HCT116 (cell line): ENCODE data around the gene SLC22A12. TPM values are rescaled to one million over a fixed set of nuclear protein-coding genes. Genes with fewer than 3 reads are reported as not detected.

Source experiments
- ATAC-seq: fragments of 200-7000 bp; cut with Tn5 transposase; 2 replicates; pipeline ENCODE4 v1.9.1; 2020; ENCODE audit warnings: mild to moderate bottlenecking, moderate library complexity
- BruUV-seq: library from RNA; stranded (reverse); fragments of 400-500 nt; replicated peaks from 2 replicates; lab custom pipeline; 2021; lab: Mats Ljungman, UMichigan
- CTCF ChIA-PET: fragments of 300-600 bp; sonication (Branson Sonifier 250); formaldehyde crosslinking; loops from one replicate; lab custom pipeline; 2021; ENCODE audit warnings: antibody characterized with exemption; lab: Charles Lee
- POLR2A ChIA-PET: fragments of 300-600, 350-600 bp; sonication (Branson Sonifier 250); formaldehyde crosslinking; loops from one replicate; lab custom pipeline; 2021; ENCODE audit warnings: antibody characterized with exemption; lab: Charles Lee
- RAD21 ChIA-PET, 2 experiments: fragments of 300-600 bp; sonication (Branson Sonifier 250); formaldehyde crosslinking; loops; one replicate each; lab custom pipeline; 2023; ENCODE audit warnings: low total read pairs in 2 of 2; ENCODE audit not compliant: uncharacterized antibody in 2 of 2, unreplicated experiment in 2 of 2, low non-redundant PET in 1 of 2; lab: Charles Lee
- DNase-seq: peaks from one replicate; pipeline ENCODE4 v3.0.0-alpha.2; 2010; ENCODE audit warnings: low read depth, low spot score
- H2AFZ ChIP-seq: fragments of 200-600 bp; shearing (Covaris generic), sonication (generic); 2 replicates; pipeline ENCODE4 v1.6.1; 2017; ENCODE audit warnings: low read depth, mixed run types, mixed read lengths, antibody characterized with exemption, low read length; ENCODE audit not compliant: poor library complexity, severe bottlenecking
- H3K27ac ChIP-seq: 2 replicates; pipeline ENCODE4 v1.5.1; 2012; ENCODE audit warnings: low read depth, low read length
- H3K27me3 ChIP-seq: fragments of 200-600 bp; sonication (generic); 2 replicates; pipeline ENCODE4 v1.6.1; 2016; ENCODE audit warnings: mixed run types, low read length, mixed read lengths; ENCODE audit not compliant: insufficient read depth
- H3K36me3 ChIP-seq, 2 experiments: fragments of 200-500 bp in 1 of 2; fragments of 200-600 bp in 1 of 2; sonication (Bioruptor generic) in 1 of 2; sonication (generic) in 1 of 2; 2 replicates each; pipeline versions ENCODE4 v1.5.1 to v1.6.1; 2014 to 2016; ENCODE audit warnings: low read length in 2 of 2, inconsistent platforms in 1 of 2, mixed read lengths in 1 of 2, mixed run types in 1 of 2; ENCODE audit not compliant: insufficient read depth in 2 of 2, control insufficient read depth in 1 of 2
- H3K4me1 ChIP-seq, 2 experiments: fragments of 200-600 bp in 1 of 2; sonication (generic) in 1 of 2; 2 replicates each; pipeline versions ENCODE4 v1.5.1 to v1.6.1; 2012 to 2017; ENCODE audit warnings: low read length in 2 of 2, inconsistent platforms in 1 of 2, mild to moderate bottlenecking in 1 of 2, mixed read lengths in 1 of 2, mixed run types in 1 of 2, moderate library complexity in 1 of 2; ENCODE audit not compliant: insufficient read depth in 2 of 2, control insufficient read depth in 1 of 2
- H3K4me2 ChIP-seq: fragments of 200-600 bp; sonication (generic); 2 replicates; pipeline ENCODE4 v1.6.1; 2017; ENCODE audit warnings: mixed run types, low read length, mixed read lengths
- H3K4me3 ChIP-seq, 2 experiments: fragments of 200-600 bp in 1 of 2; sonication (generic) in 1 of 2; replicated peaks in 1 of 2; 2 replicates each; pipeline ENCODE4 v1.5.1; 2011 to 2016; ENCODE audit warnings: low read length in 2 of 2, control low read depth in 1 of 2, low read depth in 1 of 2, mild to moderate bottlenecking in 1 of 2, mixed read lengths in 1 of 2, mixed run types in 1 of 2
- H3K79me2 ChIP-seq: fragments of 200-600 bp; sonication (generic); 2 replicates; pipeline ENCODE4 v1.6.1; 2017; ENCODE audit warnings: mild to moderate bottlenecking, mixed run types, low read length, moderate library complexity, mixed read lengths; ENCODE audit not compliant: insufficient read depth
- H3K9ac ChIP-seq: fragments of 200-600 bp; sonication (generic); 2 replicates; pipeline ENCODE4 v1.6.1; 2016; ENCODE audit warnings: low read length, mixed read lengths
- H3K9me2 ChIP-seq: fragments of 200-600 bp; sonication (generic), shearing (Covaris generic); 2 replicates; pipeline ENCODE4 v1.6.1; 2017; ENCODE audit warnings: mixed run types, mild to moderate bottlenecking, moderate library complexity; ENCODE audit not compliant: insufficient read depth
- H3K9me3 ChIP-seq, 2 experiments: fragments of 200-500 bp in 1 of 2; fragments of 200-600 bp in 1 of 2; sonication (Bioruptor generic) in 1 of 2; sonication (generic) in 1 of 2; 2 replicates each; pipeline ENCODE4 v1.6.1; 2014 to 2017; ENCODE audit warnings: low read length in 2 of 2, mixed read lengths in 2 of 2, inconsistent platforms in 1 of 2, low read depth in 1 of 2, mild to moderate bottlenecking in 1 of 2, mixed run types in 1 of 2, moderate library complexity in 1 of 2; ENCODE audit not compliant: control insufficient read depth in 1 of 2, insufficient read depth in 1 of 2
- H4K20me1 ChIP-seq: fragments of 200-600 bp; sonication (generic), shearing (Covaris generic); 2 replicates; pipeline ENCODE4 v1.6.1; 2017; ENCODE audit warnings: mixed run types, mild to moderate bottlenecking, moderate library complexity; ENCODE audit not compliant: insufficient read depth
- CBX3 ChIP-seq: IDR thresholded peaks from 2 replicates; pipeline ENCODE4 v1.6.1; 2012; ENCODE audit warnings: low read depth
- EZH2 ChIP-seq: fragments of 200-600 bp; sonication (generic); IDR thresholded peaks from 2 replicates; pipeline ENCODE4 v1.6.1; 2017; ENCODE audit warnings: antibody characterized with exemption, mixed run types
- JUND ChIP-seq: IDR thresholded peaks from 2 replicates; pipeline ENCODE4 v1.6.1; 2012
- POLR2AphosphoS5 ChIP-seq: IDR thresholded peaks from 2 replicates; pipeline ENCODE4 v1.6.1; 2011; ENCODE audit warnings: mild to moderate bottlenecking, low read depth, low read length, moderate library complexity
- intact Hi-C: fragments of 100-400 bp; cut with micrococcal nuclease; formaldehyde crosslinking; loops from 2 replicates; pipeline ENCODE4 v1.10.0; 2022
- total RNA-seq: library from RNA; stranded (reverse); gene quantifications from one replicate; pipeline ENCODE4 v1.2.1, GENCODE V29; 2021; ENCODE audit not compliant: unreplicated experiment
- TF ChIP-seq, protein P1 (sequence below): IDR thresholded peaks from 2 replicates; pipeline ENCODE4 v1.6.1; 2011; ENCODE audit warnings: mild to moderate bottlenecking, low read length, moderate library complexity; ENCODE audit not compliant: insufficient replicate concordance; ENCODE audit errors: extremely low read depth
- TF ChIP-seq, protein P2 (sequence below): IDR thresholded peaks from 2 replicates; pipeline ENCODE4 v1.6.1; 2012
- TF ChIP-seq, protein P3 (sequence below), 3 experiments: fragments of 200-600 bp in 1 of 3; sonication (generic) in 1 of 3; IDR thresholded peaks in 2 of 3; conservative IDR thresholded peaks in 1 of 3; 2 replicates each; pipeline ENCODE4 v1.5.1; 2012 to 2017; ENCODE audit warnings: low read depth in 2 of 3, low read length in 2 of 3, antibody characterized with exemption in 1 of 3, borderline replicate concordance in 1 of 3, control low read depth in 1 of 3, mild to moderate bottlenecking in 1 of 3, mixed read lengths in 1 of 3, mixed run types in 1 of 3, moderate library complexity in 1 of 3; ENCODE audit not compliant: insufficient read depth in 1 of 3

SLC22A12 gene
- total RNA-seq, 1 experiment from 2014 or later: not detected

DNA sequence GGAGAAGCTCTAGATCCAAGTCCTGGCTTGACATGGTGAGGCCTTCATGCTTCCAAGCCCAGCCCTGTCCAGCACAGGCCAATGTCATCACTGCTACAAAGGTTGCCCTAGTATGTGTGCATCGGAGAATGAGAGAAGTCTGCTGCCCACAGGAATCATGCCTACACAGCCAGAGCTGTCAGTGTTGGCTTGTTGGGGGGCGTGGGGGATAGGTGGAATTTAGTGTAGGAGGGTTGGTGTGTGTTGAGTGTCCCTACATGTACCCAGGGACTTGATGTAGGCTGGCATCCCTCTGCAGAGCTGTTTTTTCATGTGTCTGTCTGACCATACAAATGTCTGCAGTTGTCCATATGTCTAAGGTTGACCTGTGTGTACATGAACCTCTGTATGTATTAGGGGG is 37.6 kb downstream of the SLC22A12 start:
- Histone ChIP-seq H2AFZ (no peak overlapping the region), H3K4me3 (no peak overlapping the region), H3K9me2 (no peaks in the 10 kb centered on the region), H3K36me3 (no peaks in the 10 kb centered on the region), H3K9me3 (no peaks in the 10 kb centered on the region), H3K4me2 (no peak overlapping the region), H3K79me2 (no peaks in the 10 kb centered on the region), H3K4me1 (peaks cover 0 to 9% of the 10 kb centered on the region in 2 experiments; a peak in 2 of 4 replicates), H3K27me3 (no peaks in the 10 kb centered on the region), H3K9ac (no peak overlapping the region), H3K27ac (no peak overlapping the region), H4K20me1 (no peaks in the 10 kb centered on the region)
- ChIA-PET CTCF (no interaction called here), RAD21 (no interaction called here), POLR2A (no interaction called here)
- ATAC-seq (no peak), DNase-seq (no peak)
- BruUV-seq: no TSS peak
- no peak for TF ChIP-seq JUND
- TF ChIP-seq, protein P1, sequence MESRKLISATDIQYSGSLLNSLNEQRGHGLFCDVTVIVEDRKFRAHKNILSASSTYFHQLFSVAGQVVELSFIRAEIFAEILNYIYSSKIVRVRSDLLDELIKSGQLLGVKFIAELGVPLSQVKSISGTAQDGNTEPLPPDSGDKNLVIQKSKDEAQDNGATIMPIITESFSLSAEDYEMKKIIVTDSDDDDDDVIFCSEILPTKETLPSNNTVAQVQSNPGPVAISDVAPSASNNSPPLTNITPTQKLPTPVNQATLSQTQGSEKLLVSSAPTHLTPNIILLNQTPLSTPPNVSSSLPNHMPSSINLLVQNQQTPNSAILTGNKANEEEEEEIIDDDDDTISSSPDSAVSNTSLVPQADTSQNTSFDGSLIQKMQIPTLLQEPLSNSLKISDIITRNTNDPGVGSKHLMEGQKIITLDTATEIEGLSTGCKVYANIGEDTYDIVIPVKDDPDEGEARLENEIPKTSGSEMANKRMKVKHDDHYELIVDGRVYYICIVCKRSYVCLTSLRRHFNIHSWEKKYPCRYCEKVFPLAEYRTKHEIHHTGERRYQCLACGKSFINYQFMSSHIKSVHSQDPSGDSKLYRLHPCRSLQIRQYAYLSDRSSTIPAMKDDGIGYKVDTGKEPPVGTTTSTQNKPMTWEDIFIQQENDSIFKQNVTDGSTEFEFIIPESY: no peak
- TF ChIP-seq EZH2: no peak
- TF ChIP-seq, protein P2, sequence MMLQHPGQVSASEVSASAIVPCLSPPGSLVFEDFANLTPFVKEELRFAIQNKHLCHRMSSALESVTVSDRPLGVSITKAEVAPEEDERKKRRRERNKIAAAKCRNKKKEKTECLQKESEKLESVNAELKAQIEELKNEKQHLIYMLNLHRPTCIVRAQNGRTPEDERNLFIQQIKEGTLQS: no peak
- TF ChIP-seq POLR2AphosphoS5: no peak
- TF ChIP-seq, protein P3, sequence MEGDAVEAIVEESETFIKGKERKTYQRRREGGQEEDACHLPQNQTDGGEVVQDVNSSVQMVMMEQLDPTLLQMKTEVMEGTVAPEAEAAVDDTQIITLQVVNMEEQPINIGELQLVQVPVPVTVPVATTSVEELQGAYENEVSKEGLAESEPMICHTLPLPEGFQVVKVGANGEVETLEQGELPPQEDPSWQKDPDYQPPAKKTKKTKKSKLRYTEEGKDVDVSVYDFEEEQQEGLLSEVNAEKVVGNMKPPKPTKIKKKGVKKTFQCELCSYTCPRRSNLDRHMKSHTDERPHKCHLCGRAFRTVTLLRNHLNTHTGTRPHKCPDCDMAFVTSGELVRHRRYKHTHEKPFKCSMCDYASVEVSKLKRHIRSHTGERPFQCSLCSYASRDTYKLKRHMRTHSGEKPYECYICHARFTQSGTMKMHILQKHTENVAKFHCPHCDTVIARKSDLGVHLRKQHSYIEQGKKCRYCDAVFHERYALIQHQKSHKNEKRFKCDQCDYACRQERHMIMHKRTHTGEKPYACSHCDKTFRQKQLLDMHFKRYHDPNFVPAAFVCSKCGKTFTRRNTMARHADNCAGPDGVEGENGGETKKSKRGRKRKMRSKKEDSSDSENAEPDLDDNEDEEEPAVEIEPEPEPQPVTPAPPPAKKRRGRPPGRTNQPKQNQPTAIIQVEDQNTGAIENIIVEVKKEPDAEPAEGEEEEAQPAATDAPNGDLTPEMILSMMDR (IDR thresholded peaks at IDR 0.05 in 2 of 3, conservative IDR thresholded peaks at IDR 0.05 in 1 of 3; ENCODE audit: borderline replicate concordance in 1 of 3, insufficient read depth in 1 of 3, low read depth in 2 of 3, low read length in 2 of 3): no peak
- no peak for TF ChIP-seq CBX3
- intact Hi-C loops: no loop called here
